Gastroesophageal sphincter (tissue), 3 donors: ENCODE results near the gene ARMC3.

ENCODE experiments used
- CTCF ChIP-seq, 4 experiments: fragments of 200-600 bp in 2 of 4; fragments of 450-650 bp in 2 of 4; sonication (generic) in 1 of 4; IDR thresholded peaks; one replicate each; pipeline ENCODE4 v1.5.1; 2017 to 2019; ENCODE audit warnings: antibody characterized with exemption in 4 of 4, mild to moderate bottlenecking in 2 of 4, moderate library complexity in 2 of 4
- EP300 ChIP-seq: sonication (generic); formaldehyde crosslinking; IDR thresholded peaks from one replicate; pipeline ENCODE4 v1.6.1; 2017; ENCODE audit warnings: antibody characterized with exemption, mild to moderate bottlenecking
- POLR2A ChIP-seq, 2 donors: fragments of 450-650 bp; IDR thresholded peaks; one replicate each; pipeline ENCODE4 v1.6.1; 2017; ENCODE audit warnings: antibody characterized with exemption in 2 of 2, mild to moderate bottlenecking in 2 of 2, moderate library complexity in 1 of 2
- POLR2AphosphoS5 ChIP-seq: sonication (generic); formaldehyde crosslinking; IDR thresholded peaks from one replicate; pipeline ENCODE4 v1.6.1; 2017; ENCODE audit warnings: antibody characterized with exemption

- TF ChIP-seq CTCF (IDR thresholded peaks at IDR 0.05), result no peak
- TF ChIP-seq POLR2AphosphoS5, result no peak
- TF ChIP-seq EP300, result no peak
- TF ChIP-seq POLR2A (IDR thresholded peaks at IDR 0.05), result no peak
Measured at GRCh38 chr10:22984066-22984465, 56.2 kb downstream of the ARMC3 start.
